GM18951 (cell line): ENCODE results near the gene EXOC4.

Experiments used
- POLR2A ChIP-seq: IDR thresholded peaks from 4 replicates; pipeline ENCODE4 v1.6.1; 2011; ENCODE audit warnings: mild to moderate bottlenecking; ENCODE audit not compliant: insufficient read length, insufficient read depth; ENCODE audit errors: extremely low read depth
- in situ Hi-C: fragments of 300-500 bp; cut with MboI; formaldehyde crosslinking; loops from one replicate; pipeline ENCODE4 v1.12.0; 2022; ENCODE audit warnings: low sequenced_read_pairs, mixed read lengths, inconsistent platforms; ENCODE audit not compliant: unreplicated experiment

Gene EXOC4

DNA sequence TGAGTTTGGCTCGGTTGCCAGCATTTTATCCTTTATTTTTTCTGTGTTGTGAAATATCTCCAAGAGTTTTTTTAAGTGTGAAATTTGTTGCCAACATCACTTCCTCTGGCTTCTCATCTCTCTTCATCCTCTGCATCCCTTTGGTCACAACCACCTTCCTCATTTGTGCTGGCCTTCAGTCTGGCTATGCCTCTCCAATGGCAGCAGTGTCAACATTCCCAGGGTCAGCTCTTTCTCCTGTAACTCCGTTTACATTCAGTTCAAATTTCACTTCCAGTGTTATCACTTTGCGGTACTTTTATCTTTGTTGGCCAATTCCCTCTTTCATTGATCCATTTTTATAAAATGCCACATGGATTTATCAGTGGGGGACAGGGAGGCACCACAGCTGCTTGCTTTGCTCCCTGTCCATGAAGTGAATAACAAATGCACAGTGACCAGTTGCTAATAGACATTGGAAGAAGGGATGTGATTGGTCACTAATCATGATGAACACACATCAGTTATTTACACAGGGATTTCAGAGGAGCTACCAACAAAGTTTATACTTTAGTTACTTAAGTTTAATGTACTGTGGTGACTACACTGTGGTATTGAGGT lies 562.8 kb downstream of the EXOC4 start:
- no peak for TF ChIP-seq POLR2A
- in situ Hi-C loops, result no loop called here

DNA sequence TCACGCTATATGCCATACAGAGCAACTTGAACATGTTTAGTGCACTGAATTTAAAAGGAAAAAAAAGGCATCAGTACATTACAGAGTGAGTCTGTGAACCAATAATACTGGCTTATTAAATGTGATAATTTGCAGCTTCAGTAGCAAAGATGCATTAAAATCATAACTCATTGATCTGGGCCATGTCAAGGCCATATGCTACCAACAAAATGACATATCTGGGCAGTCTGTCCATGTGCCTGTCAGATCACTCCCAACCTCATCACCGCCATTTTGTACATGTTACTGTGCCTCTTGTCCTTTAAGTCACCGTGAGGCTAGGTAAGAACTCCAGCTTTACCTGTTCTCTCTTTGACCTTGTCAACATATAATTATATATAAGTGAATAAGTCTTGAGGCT lies 566.8 kb downstream of the EXOC4 start:
- no peak for TF ChIP-seq POLR2A
- in situ Hi-C loops, result no loop called here

DNA sequence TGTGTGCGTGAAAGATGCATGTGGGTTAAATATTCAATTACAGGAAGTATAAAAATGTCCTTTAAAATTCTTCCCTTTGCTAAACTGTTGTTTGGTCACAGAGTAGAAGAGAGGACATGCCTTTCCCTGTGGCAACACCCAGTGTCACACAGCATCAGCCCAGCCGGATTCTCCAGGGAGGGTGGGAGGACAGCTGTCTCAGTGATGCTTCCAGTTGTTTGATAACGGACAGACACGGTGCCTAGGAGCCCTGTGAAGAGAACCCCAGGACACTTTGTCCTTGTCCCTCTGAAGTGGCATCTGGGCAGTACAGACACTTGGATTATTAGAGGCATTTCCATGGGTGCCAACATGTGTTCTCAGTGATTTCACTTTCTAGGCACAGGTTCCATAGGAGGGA lies 567.7 kb downstream of the EXOC4 start:
- no peak for TF ChIP-seq POLR2A
- in situ Hi-C loops, result no loop called here

DNA sequence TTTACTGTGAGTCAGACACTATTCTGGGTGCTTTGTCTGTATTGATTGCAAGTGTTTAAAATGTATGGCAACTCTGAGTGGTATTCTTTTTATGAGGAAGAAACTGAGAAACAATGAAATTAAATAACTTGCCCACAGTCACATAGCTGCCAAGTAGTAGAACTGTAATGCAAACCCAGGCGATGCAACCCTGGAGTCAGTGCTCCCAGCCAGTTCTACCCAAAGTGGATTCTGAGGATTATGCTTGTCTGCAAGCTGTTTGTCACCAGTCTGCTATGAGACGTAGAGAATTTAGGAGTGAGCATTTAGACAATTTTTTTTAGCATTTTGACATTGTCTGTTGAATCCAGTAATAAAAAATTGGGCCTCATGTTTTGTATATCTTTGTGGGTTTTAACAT lies 568.3 kb downstream of the EXOC4 start:
- TF ChIP-seq POLR2A, result no peak
- in situ Hi-C loops, result no loop called here

DNA sequence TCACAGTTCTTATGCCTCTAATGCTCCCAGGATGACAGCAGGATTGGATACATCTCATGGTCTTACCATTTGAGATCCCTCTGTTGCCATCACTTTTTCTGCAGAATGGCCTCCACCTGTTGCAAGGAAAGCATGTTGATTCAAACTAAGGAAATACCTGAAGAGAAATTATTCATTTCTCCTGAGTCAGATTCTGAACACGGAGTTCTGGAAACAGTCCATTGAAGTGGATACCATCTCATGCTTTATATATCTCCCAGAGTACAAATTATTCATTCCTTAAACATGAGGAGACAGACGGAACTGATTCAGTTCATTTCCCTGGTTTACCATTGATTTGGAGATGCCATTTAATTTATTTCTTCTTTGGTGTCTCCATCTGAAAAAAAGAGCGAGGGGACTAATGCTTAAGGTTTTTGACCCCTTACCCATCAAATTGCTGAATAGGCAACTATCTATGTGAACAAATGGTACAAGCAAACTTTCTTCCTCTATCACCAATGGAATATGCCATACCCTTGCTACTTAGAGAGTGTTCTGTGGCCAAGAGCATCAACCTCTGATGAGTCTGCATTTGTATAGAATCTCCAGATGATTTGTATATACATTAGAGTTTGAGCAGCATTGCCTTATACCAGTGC lies 569.2 kb downstream of the EXOC4 start:
- TF ChIP-seq POLR2A, result no peak
- in situ Hi-C loops, result no loop called here

DNA sequence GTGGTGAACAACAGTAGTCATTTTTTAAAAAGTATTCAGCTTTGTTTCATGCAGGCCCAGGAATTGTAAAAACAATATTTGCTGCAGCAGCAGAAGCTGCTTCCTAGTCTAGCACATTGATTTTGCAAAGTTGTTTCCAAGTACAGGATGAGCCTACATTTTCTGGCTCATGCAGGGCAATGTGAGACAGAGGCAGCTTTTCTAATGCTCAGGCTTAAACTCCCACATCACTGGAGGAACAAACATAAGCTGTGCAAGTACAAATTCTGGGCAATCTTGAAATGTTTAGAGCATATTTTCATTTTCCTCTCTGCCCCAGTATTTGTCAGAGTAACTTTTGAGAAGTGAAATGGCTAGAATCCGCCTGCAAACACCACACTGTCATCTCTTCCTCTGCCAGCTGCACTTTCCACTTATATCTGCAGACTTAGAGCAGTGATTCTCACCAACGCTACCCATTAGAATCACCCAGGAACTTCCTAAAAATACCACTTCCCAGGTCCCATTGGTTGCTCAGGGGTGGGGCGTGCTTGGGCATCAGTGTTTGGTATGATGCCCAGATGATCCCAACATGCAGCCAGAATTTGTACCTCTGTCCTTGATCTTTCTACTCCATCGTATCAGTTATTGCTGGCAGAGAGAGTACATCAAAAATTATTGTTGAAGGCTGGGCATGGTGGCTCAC lies 570.1 kb downstream of the EXOC4 start:
- in situ Hi-C loops, result no loop called here
- TF ChIP-seq POLR2A, result no peak

DNA sequence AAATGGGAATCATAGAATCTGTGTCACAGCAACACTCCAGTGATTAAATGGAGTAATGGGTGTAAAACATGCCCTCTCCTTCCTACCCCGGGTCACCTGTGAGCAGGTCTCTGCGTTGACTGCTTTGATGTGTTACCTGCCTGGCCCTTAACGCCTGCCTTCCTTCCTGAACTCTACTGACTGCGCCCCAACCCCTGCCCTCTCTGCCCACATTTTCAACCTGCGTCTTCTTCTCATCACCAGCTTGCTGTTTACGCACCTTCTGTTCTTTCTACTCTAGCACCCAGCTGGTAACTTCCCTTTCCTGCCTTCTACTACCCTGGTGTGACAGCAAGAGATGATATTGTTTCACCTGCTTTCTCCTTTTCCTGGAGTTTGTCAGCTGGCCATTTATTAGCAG lies 571.3 kb downstream of the EXOC4 start:
- in situ Hi-C loops, result no loop called here
- no peak for TF ChIP-seq POLR2A

DNA sequence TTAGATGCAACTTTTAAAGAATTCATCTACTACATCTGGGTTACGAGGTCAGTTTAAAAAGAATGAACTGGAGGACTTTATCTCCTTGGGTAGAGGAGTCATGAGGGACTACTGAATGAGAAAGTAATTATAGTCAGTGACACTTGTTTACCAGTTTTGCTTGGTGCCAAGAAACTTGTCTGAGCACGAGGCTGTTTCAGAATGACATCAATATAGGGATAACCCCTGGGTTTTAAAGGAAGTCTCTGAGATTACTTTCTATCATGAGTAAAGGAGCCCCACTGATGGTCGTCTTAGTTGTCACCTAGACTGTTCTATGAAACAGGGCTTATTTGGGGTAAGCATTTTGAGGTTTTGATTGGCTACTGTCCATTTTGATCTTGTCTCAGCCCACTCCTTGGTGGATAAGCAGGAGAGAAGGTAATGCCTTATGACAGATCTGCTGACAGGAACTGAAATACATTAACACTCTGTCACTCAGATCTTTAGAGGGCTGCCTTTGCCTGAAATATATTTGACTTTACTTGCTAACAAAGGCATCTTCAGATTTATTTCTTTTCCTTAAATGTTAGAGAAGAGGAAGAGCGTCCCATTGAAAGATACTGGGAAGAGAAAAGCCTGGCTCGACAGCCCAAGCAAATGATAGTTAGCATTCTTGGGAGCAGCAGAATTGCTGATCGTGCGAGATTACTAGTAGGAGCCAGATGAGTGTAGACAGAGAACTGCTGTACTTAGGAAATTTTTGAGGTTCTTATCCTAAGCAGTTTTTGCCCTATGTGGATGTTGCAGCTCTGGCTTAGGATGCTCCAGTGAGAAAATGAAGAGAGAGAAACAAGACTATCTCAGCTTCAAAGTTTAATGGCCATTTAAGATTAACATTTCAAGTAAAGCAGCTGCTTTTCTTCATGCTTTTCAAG lies 575.1 kb downstream of the EXOC4 start:
- no peak for TF ChIP-seq POLR2A
- in situ Hi-C loops, result no loop called here

DNA sequence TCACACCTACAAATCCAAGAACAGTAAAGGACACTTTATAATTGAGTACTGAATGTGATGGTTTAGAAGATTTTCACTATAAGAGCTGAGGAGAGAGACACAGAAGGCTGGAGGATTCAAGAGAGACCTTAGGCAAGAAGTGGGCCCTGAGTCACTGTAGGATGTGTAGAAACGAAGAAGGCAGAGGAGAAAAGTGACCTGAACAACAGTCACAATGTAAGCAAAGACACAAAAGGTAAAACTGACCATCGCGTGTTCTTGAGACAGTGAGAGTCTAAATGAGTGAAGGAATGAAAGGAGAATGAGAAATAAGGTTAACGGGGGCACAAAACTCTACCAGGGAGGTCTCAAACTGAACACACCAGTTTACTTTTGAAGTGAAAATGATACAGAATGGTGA lies 576.0 kb downstream of the EXOC4 start:
- in situ Hi-C loops, result no loop called here
- TF ChIP-seq POLR2A, result no peak

DNA sequence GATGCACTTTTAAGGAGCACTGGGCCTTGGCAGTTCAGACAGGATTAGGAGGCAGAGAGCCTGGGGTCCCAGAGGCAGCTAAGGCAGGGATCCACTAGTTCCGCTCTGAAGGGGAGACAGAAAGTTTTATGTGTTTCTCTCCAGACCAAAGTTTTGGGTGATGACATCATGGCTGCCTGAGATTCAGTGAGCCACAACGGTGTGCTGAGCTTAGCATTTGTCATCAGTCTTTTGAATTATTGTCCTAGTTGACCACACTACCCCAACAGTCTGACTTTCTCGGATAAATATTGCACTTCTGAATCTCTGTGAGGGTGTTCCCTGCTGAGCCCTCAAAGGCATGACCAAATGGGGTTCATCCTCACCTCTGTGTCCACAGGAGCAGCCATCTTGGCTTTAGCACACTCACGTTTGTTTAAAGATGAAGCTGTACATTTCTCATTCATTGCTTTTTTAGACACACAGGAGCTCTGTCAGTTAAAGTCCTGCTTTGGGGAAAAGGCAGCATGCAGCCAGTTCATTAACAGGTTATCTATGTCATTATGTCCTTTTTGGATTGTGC lies 576.5 kb downstream of the EXOC4 start:
- in situ Hi-C loops, result no loop called here
- no peak for TF ChIP-seq POLR2A

DNA sequence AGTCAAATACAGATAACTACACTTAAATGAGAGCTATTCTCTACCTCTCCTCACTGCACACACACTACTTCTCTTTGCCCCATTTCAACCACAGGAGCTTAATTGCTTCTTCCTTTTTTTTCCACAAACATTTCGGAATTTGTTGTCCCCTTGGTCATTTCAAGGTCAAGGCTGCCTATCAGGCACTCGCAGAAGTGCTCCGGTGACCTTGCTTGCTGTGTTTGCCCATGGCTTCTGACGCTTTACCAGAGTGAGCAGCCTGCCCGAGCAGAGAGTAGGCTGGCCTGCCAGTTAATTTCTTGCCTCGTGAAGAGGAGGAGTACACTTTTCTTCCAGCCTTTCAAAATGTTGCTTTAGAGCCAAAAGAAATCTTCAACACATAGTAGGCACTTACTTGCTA lies 577.2 kb downstream of the EXOC4 start:
- in situ Hi-C loops, result no loop called here
- TF ChIP-seq POLR2A, result no peak

DNA sequence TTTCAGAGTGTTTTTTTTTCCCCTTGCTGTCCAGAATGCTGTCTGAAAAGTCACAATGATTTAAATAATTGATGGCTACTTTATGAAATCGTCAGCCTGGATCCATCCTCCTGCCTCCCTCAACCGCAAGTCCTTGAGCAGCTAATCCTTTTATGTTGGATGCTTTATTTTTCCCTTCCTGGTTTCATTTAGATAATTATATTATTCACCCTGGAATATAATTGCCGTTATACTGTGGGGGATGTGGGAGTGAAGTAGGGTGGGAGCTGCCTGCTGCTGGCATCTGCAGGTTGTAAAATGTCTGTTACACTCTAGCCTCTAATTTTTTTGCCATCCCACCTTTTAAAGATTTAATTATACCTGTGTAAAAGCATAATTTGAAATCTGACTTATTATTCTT lies 583.8 kb downstream of the EXOC4 start:
- in situ Hi-C loops, result no loop called here
- no peak for TF ChIP-seq POLR2A

DNA sequence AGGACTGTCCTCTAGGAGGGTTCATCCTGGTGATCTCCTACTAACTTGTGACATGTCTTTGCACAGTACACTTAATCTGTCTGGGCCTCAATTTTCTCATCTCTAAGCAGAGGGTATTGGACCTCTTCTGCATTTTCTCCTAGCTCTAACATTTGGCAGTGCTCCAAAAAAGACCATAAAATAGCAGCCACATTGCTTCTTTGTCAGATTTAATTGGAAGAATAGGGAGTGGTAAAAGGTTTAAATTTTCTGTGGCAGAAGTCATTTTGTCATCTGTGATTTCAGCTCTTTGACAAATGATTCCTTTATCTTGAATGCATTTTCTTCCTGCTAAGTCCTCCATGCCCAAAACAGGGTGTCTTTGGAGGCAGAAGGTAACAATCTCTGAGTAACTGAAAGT lies 584.3 kb downstream of the EXOC4 start:
- TF ChIP-seq POLR2A, result no peak
- in situ Hi-C loops, result no loop called here

DNA sequence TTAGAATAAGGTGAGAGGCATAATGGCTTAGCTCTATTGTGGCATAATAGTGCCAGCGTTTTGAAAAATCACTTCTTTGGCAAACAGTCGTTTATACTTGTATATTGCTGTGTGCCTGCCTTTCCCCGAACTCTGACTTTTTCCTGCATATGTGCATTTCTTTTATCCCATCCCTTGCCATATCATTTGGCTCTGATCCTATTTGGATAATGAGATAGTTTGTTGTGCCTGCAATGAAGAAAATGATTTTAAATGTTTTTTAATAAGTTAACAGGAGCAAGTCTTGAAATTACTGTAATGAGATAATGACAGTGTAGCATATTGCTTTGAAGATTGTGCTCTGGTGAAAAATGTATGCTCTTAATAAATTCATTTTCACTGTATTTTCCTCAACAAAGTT lies 586.2 kb downstream of the EXOC4 start:
- in situ Hi-C loops, result no loop called here
- TF ChIP-seq POLR2A, result no peak
